Endodermal cell (in vitro differentiated cells): ENCODE measurements around the gene CTAGE9. TPM values are rescaled to one million over a fixed set of nuclear protein-coding genes. Genes with fewer than 3 reads are reported as not detected.

ENCODE experiments used
- DNase-seq: peaks from one replicate; pipeline ENCODE4 v3.0.0-alpha.2; 2017
- H3K27ac ChIP-seq: 2 replicates; pipeline ENCODE4 v1.5.1; 2013; ENCODE audit warnings: mild to moderate bottlenecking, low read depth, low read length, moderate library complexity
- H3K27me3 ChIP-seq: 2 replicates; pipeline ENCODE4 v1.6.1; 2013; ENCODE audit warnings: mild to moderate bottlenecking, low read length, moderate library complexity; ENCODE audit not compliant: insufficient read depth, control insufficient read depth, poor library complexity, severe bottlenecking
- H3K36me3 ChIP-seq: 2 replicates; pipeline ENCODE4 v1.7.0; 2013; ENCODE audit warnings: mild to moderate bottlenecking, low read length, moderate library complexity; ENCODE audit not compliant: control insufficient read depth, insufficient read depth
- H3K4me1 ChIP-seq: one replicate; pipeline ENCODE4 v1.7.0; 2013; ENCODE audit warnings: low read length; ENCODE audit not compliant: control insufficient read depth, insufficient read depth
- H3K4me3 ChIP-seq: 2 replicates; pipeline ENCODE4 v1.5.1; 2013; ENCODE audit warnings: mild to moderate bottlenecking, low read length, moderate library complexity
- H3K9ac ChIP-seq: 2 replicates; pipeline ENCODE4 v1.6.1; 2013; ENCODE audit warnings: mild to moderate bottlenecking, low read length, moderate library complexity; ENCODE audit not compliant: poor library complexity, severe bottlenecking; ENCODE audit errors: extremely low read depth
- H3K9me3 ChIP-seq: 2 replicates; pipeline ENCODE4 v1.6.1; 2013; ENCODE audit warnings: mild to moderate bottlenecking, low read length, moderate library complexity; ENCODE audit not compliant: control insufficient read depth
- H3K27ac Mint-ChIP-seq: 2 replicates; pipeline ENCODE4 v1.8.0; 2020; ENCODE audit warnings: mixed read lengths
- H3K27me3 Mint-ChIP-seq: 2 replicates; pipeline ENCODE4 v1.8.0; 2021; ENCODE audit warnings: mild to moderate bottlenecking, mixed read lengths; ENCODE audit not compliant: insufficient read depth
- H3K36me3 Mint-ChIP-seq: 2 replicates; pipeline ENCODE4 v1.8.0; 2020; ENCODE audit warnings: low read depth, mixed read lengths
- H3K4me1 Mint-ChIP-seq: 2 replicates; pipeline ENCODE4 v1.8.0; 2020; ENCODE audit warnings: mixed read lengths
- H3K4me3 Mint-ChIP-seq: 2 replicates; pipeline ENCODE4 v1.8.0; 2020; ENCODE audit warnings: mild to moderate bottlenecking, moderate library complexity, mixed read lengths
- H3K9me3 Mint-ChIP-seq: 2 replicates; pipeline ENCODE4 v1.8.0; 2020; ENCODE audit warnings: mild to moderate bottlenecking, mixed read lengths
- CTCF ChIP-seq: fragments of 200-600 bp; sonication (generic); conservative IDR thresholded peaks from 2 replicates; pipeline ENCODE4 v1.5.0; 2021; ENCODE audit warnings: antibody characterized with exemption, mild to moderate bottlenecking
- WGBS, 2 experiments: methylation state at CpG; one replicate each; pipeline versions ENCODE4 v1.1.5 to v1.1.7; 2013; ENCODE audit warnings: missing lambda C conversion rate in 2 of 2, mixed read lengths in 1 of 2; ENCODE audit not compliant: insufficient coverage in 1 of 2, insufficient read length in 1 of 2; 5-methylcytosine and 5-hydroxymethylcytosine counted together
- total RNA-seq, 2 donors: library from RNA; stranded (reverse); fragmentation: NEBNext Ultra II Directional in 1 of 2; extraction: Animal tissue kit (Norgen Biotek cat#: 25700) in 1 of 2; gene quantifications; 2 replicates in 1 of 2; 3 replicates in 1 of 2; pipeline ENCODE4 v1.2.1, GENCODE V29; 2021

Gene CTAGE9
- total RNA-seq, 2 donors from 2014 or later = not detected

DNA sequence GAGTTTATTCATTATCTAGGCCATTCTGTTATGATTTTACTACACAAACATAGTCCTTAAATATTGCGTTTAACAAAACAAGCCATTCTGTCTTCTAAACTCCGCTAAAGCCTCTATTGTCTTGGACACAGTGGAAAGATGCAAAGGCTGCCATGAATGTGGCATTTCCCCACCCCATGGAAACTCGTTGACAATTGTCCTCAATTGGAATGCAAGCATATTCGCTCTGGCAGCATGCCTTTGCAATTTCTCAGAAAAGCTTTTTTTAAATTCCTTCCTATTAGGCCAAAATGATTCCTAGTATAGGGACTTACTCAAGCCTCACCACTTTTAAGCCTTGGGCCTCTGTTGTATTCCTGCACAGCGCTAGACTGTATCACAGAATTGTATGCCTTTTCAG lies 32.4 kb downstream of the CTAGE9 start:
- no peaks in the 10 kb centered on the region for H3K27me3 Mint-ChIP-seq
- Histone ChIP-seq H3K36me3 (no peaks in the 10 kb centered on the region), H3K9me3 (no peaks in the 10 kb centered on the region), H3K4me3 (no peak overlapping the region), H3K9ac (no peak overlapping the region), H3K4me1 (peaks cover 3% of the 10 kb centered on the region), H3K27ac (no peak overlapping the region), H3K27me3 (no peaks in the 10 kb centered on the region)
- no peaks in the 10 kb centered on the region for H3K36me3 Mint-ChIP-seq
- TF ChIP-seq CTCF = no peak
- no peak overlapping the region for H3K4me3 Mint-ChIP-seq
- no peak overlapping the region for H3K27ac Mint-ChIP-seq
- WGBS, 2 experiments = 79 to 80% methylated on average over 4 to 5 of the region's 5 CpGs
- H3K9me3 Mint-ChIP-seq = no peaks in the 10 kb centered on the region
- H3K4me1 Mint-ChIP-seq = peaks cover 9% of the 10 kb centered on the region
- DNase-seq = no peak

- Histone ChIP-seq H3K9ac (no peak overlapping the region), H3K9me3 (no peaks in the 10 kb centered on the region), H3K27me3 (no peaks in the 10 kb centered on the region), H3K4me3 (no peak overlapping the region), H3K4me1 (no peaks in the 10 kb centered on the region), H3K36me3 (no peaks in the 10 kb centered on the region), H3K27ac (no peak overlapping the region)
- DNase-seq = no peak
- Mint-ChIP-seq H3K27me3 (no peaks in the 10 kb centered on the region), H3K4me3 (no peak overlapping the region), H3K27ac (no peak overlapping the region), H3K4me1 (no peaks in the 10 kb centered on the region), H3K36me3 (no peaks in the 10 kb centered on the region), H3K9me3 (no peaks in the 10 kb centered on the region)
- no peak for TF ChIP-seq CTCF
- WGBS, 2 experiments = 95% methylated on average over 2 of the region's 2 CpGs; no CpG with 5 or more reads in 1 of the 2 experiments
Measured at GRCh38 chr6:131673184-131673583, 37.6 kb downstream of the CTAGE9 start.

GRCh38 chr6:131669891-131670290 lies 40.9 kb downstream of the CTAGE9 start:
- Histone ChIP-seq H3K4me1 (no peaks in the 10 kb centered on the region), H3K27me3 (no peaks in the 10 kb centered on the region), H3K27ac (no peak overlapping the region), H3K9ac (no peak overlapping the region), H3K36me3 (no peaks in the 10 kb centered on the region), H3K4me3 (no peak overlapping the region), H3K9me3 (no peaks in the 10 kb centered on the region)
- Mint-ChIP-seq H3K27me3 (no peaks in the 10 kb centered on the region), H3K4me1 (no peaks in the 10 kb centered on the region), H3K9me3 (no peaks in the 10 kb centered on the region), H3K27ac (no peak overlapping the region), H3K36me3 (no peaks in the 10 kb centered on the region), H3K4me3 (no peak overlapping the region)
- no peak for TF ChIP-seq CTCF
- 89 to 91% methylated on average over 1 of the region's 1 CpG for WGBS, 2 experiments
- no peak for DNase-seq
